ENCODE data around the gene TRIM63.

- TF ChIP-seq, protein P1, sequence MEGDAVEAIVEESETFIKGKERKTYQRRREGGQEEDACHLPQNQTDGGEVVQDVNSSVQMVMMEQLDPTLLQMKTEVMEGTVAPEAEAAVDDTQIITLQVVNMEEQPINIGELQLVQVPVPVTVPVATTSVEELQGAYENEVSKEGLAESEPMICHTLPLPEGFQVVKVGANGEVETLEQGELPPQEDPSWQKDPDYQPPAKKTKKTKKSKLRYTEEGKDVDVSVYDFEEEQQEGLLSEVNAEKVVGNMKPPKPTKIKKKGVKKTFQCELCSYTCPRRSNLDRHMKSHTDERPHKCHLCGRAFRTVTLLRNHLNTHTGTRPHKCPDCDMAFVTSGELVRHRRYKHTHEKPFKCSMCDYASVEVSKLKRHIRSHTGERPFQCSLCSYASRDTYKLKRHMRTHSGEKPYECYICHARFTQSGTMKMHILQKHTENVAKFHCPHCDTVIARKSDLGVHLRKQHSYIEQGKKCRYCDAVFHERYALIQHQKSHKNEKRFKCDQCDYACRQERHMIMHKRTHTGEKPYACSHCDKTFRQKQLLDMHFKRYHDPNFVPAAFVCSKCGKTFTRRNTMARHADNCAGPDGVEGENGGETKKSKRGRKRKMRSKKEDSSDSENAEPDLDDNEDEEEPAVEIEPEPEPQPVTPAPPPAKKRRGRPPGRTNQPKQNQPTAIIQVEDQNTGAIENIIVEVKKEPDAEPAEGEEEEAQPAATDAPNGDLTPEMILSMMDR (IDR thresholded peaks at IDR 0.05), result no peak
- TF ChIP-seq POLR2A (IDR thresholded peaks at IDR 0.05) (no peak), POLR2AphosphoS5 (IDR thresholded peaks at IDR 0.05) (no peak)
Measured at GRCh38 chr1:26016258-26016952, 51.0 kb downstream of the TRIM63 start.

Measured in prostate gland (tissue), 2 donors.